WTC11 (cell line): ENCODE results near the gene CAMSAP1.

Experiments
- ATF3 ChIP-seq: sonication (generic); formaldehyde crosslinking; conservative IDR thresholded peaks from 2 replicates; pipeline ENCODE4 v1.8.1; 2022; ENCODE audit warnings: mild to moderate bottlenecking, missing genetic modification reagents
- ATF6 ChIP-seq: sonication (generic); formaldehyde crosslinking; IDR thresholded peaks from 2 replicates; pipeline ENCODE4 v1.8.1; 2023; ENCODE audit warnings: mild to moderate bottlenecking, missing genetic modification reagents
- CTCF ChIP-seq: fragments of 200-600 bp; IDR thresholded peaks from 2 replicates; pipeline ENCODE4 v1.8.0; 2022; ENCODE audit warnings: antibody characterized with exemption
- IRF2 ChIP-seq: sonication (generic); formaldehyde crosslinking; IDR thresholded peaks from 2 replicates; pipeline ENCODE4 v1.8.0; 2022; ENCODE audit warnings: low read depth, missing genetic modification reagents, borderline replicate concordance
- JUN ChIP-seq: sonication (generic); formaldehyde crosslinking; IDR thresholded peaks from 2 replicates; pipeline ENCODE4 v1.8.0; 2023; ENCODE audit warnings: mild to moderate bottlenecking, missing genetic modification reagents
- KAT7 ChIP-seq: sonication (generic); formaldehyde crosslinking; IDR thresholded peaks from 2 replicates; pipeline ENCODE4 v1.8.1; 2023; ENCODE audit warnings: missing genetic modification reagents, mild to moderate bottlenecking, borderline replicate concordance
- MAX ChIP-seq: sonication (generic); formaldehyde crosslinking; IDR thresholded peaks from 2 replicates; pipeline ENCODE4 v1.8.0; 2022; ENCODE audit warnings: mild to moderate bottlenecking, missing genetic modification reagents
- RELA ChIP-seq: sonication (generic); formaldehyde crosslinking; IDR thresholded peaks from 2 replicates; pipeline ENCODE4 v1.8.1; 2022; ENCODE audit warnings: missing genetic modification reagents, mild to moderate bottlenecking, borderline replicate concordance
- SP1 ChIP-seq: sonication (generic); formaldehyde crosslinking; conservative IDR thresholded peaks from 2 replicates; pipeline ENCODE4 v1.8.1; 2022; ENCODE audit warnings: missing genetic modification reagents
- TP53 ChIP-seq: sonication (generic); formaldehyde crosslinking; IDR thresholded peaks from 2 replicates; pipeline ENCODE4 v1.8.1; 2023; ENCODE audit warnings: mild to moderate bottlenecking, missing genetic modification reagents
- ZBTB21 ChIP-seq: sonication (generic); formaldehyde crosslinking; IDR thresholded peaks from 2 replicates; pipeline ENCODE4 v1.8.1; 2023; ENCODE audit warnings: mild to moderate bottlenecking, missing genetic modification reagents, borderline replicate concordance
- ZNF138 ChIP-seq: sonication (generic); formaldehyde crosslinking; conservative IDR thresholded peaks from 2 replicates; pipeline ENCODE4 v1.8.1; 2022; ENCODE audit warnings: mild to moderate bottlenecking, moderate library complexity, missing genetic modification reagents
- ZNF425 ChIP-seq: fragments of 250-450 bp; sonication (Bioruptor Pico); conservative IDR thresholded peaks from 2 replicates; pipeline ENCODE4 v1.9.0; 2021; ENCODE audit warnings: mild to moderate bottlenecking

- TF ChIP-seq CTCF = no peak
- TF ChIP-seq SP1 (CRISPR knock-in tag) = no peak
- TF ChIP-seq ZNF425 (CRISPR knock-in tag) = no peak
- TF ChIP-seq RELA (CRISPR knock-in tag) = no peak
- no peak for TF ChIP-seq ATF3 (CRISPR knock-in tag)
- TF ChIP-seq TP53 (CRISPR knock-in tag) = no peak
- no peak for TF ChIP-seq JUN
- TF ChIP-seq IRF2 (CRISPR knock-in tag) = no peak
- TF ChIP-seq ZNF138 (CRISPR knock-in tag) = no peak
- TF ChIP-seq KAT7 (CRISPR knock-in tag) = no peak
- TF ChIP-seq ATF6 = no peak
- no peak for TF ChIP-seq ZBTB21 (CRISPR knock-in tag)
- no peak for TF ChIP-seq MAX (CRISPR knock-in tag)
Observed at GRCh38 chr9:135944444-135945252, 37.3 kb upstream of the CAMSAP1 start.
